Renal pelvis (tissue), 4 donors: ENCODE data around the gene SPPL2A. TPM values are rescaled to one million over a fixed set of nuclear protein-coding genes. Genes with fewer than 3 reads are reported as not detected.

ENCODE experiments used
- DNase-seq: peaks from one replicate; pipeline ENCODE4 v3.0.0-alpha.2; 2013
- polyA plus RNA-seq, 3 donors: library from polyadenylated mRNA; unstranded; fragments of 120-200 nt; gene quantifications; one replicate each; pipeline ENCODE4 v1.2.1, GENCODE V29; 2013; ENCODE audit not compliant: insufficient read length in 3 of 3

SPPL2A gene
- polyA plus RNA-seq, 3 donors = 78.7 to 107 (median 101) TPM

- DNase-seq = no peak
Measured at GRCh38 chr15:50783411-50783810, 17.9 kb upstream of the SPPL2A start.

DNA sequence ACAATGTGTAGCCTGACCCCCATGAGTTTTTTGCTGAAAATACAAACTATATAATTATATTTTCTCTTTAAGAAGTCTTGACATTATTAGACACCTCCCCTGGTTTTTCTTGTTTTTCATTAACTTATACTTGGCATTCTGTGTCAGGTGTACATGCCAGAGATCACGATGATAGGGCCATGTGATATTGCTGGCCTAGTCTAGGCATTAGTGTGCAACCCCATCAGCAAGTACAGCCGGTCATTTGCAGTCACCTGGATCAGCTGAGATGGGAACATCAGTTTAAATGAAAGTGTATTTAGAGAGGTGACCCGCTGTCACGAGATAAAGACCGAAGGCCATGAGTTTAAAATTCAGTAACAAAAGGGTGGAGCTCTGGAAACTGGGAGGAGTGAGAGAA lies 12.6 kb upstream of the SPPL2A start:
- DNase-seq = no peak

GRCh38 chr15:50777042-50777441 lies 11.5 kb upstream of the SPPL2A start:
- no peak for DNase-seq

GRCh38 chr15:50774450-50774849 lies 8.9 kb upstream of the SPPL2A start:
- no peak for DNase-seq

- no peak for DNase-seq
Measured at GRCh38 chr15:50773389-50773788, 7.9 kb upstream of the SPPL2A start.

- no peak for DNase-seq
Measured at GRCh38 chr15:50767332-50767861, 1.9 kb upstream of the SPPL2A start.

GRCh38 chr15:50764461-50765194 lies 878 bp downstream of the SPPL2A start:
- peak; percentile 39 for DNase-seq

DNA sequence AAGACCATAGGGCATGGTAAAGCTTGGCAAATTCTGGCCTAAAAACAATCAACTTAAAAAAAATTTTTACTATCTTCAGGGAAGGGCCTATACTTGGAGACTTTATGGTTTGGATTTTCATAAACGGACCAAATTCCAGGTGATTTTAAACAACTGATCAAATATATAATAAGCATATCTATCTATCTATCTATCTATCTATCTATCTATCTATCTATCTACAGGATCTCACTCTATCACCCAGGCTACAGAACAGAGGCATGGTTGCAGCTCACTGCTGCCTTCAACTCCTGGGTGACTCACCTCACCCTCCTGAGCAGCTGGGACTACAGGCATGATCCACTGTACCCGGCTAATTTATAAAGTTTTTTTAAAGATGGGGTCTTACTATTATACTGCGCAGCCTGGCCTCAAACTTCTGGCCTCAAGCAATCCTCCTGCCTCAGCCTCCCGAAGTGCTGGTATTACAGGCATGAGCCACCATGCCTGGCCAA lies 6.7 kb downstream of the SPPL2A start:
- no peak for DNase-seq

DNA sequence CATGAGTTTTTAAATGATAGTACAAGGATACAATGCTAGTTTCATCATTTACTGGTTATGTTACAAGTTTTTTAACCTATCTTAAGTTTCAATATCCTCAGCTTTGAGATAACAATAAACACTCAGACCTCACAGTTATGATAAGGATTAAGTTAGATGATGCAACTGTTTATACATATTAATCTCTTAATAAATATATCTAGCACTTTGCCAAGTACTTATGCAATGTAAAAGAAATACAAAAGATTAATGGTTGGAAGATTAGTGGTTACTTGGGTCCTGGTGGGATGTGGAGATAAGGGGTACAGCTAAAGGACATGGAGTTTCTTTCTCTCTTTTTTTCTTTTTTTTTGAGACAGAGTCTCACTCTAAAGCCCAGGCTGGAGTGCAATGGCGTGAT lies 12.0 kb downstream of the SPPL2A start:
- no peak for DNase-seq

DNA sequence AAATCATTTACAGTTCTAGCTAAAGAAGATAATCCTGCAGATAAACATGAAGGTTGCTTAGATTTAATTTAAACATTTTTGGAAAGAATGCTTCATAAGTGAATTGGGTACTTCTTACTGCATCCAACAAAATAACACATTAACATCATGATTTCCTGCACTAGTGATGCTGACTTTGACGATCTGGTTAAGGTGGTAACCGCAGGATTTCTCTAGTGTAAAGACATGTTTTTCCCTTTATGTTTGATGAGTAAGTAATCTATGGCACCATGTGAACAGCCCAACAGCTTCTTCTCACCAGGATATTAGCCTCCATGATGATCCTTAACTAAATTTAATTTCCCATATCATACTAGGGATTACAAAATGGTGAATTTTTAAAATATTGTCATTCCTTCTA lies 14.1 kb downstream of the SPPL2A start:
- no peak for DNase-seq

GRCh38 chr15:50750227-50750705 lies 15.2 kb downstream of the SPPL2A start:
- DNase-seq = no peak

- DNase-seq = no peak
Measured at GRCh38 chr15:50747523-50747922, 18.0 kb downstream of the SPPL2A start.

GRCh38 chr15:50744601-50745000 lies 20.9 kb downstream of the SPPL2A start:
- no peak for DNase-seq

DNA sequence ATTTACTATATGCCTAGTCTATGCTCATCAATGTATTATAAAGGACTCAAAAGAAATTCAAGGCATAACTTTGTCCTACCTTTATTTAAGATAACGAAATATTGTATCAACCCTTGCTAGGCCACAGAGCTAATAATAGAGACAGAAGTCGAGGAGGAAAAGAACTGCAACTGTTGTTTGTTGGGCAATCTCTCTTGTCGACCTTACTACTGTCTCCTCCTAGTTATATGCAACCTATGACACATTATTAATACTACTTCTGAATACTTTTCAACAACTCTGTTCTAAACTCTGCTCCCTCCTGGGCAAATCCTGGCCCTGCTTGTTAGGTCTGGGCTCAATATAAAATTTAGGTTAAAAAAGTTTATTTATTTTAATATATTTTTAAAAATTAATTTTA lies 24.6 kb downstream of the SPPL2A start:
- DNase-seq = no peak

DNA sequence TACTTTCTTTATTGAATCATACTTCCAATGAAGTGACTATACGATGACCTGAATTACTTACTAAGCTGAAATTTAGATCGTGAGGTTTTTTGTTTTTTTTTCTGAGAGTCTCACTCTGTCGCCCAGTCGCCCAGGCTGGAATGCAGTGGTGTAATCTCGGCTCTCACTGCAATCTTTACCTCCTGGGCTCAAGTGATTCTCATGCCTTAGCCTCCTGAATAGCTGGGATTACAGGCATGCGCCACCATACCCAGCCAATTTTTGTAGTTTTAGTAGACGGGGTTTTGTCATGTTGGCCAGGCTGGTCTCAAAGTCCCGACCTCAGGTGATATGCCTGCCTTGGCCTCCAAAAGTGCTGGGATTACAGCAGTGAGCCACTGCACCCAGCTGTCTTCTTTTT lies 28.7 kb downstream of the SPPL2A start:
- no peak for DNase-seq

- DNase-seq = no peak
Measured at GRCh38 chr15:50735156-50735555, 30.4 kb downstream of the SPPL2A start.

GRCh38 chr15:50726315-50726714 lies 39.2 kb downstream of the SPPL2A start:
- DNase-seq = no peak

DNA sequence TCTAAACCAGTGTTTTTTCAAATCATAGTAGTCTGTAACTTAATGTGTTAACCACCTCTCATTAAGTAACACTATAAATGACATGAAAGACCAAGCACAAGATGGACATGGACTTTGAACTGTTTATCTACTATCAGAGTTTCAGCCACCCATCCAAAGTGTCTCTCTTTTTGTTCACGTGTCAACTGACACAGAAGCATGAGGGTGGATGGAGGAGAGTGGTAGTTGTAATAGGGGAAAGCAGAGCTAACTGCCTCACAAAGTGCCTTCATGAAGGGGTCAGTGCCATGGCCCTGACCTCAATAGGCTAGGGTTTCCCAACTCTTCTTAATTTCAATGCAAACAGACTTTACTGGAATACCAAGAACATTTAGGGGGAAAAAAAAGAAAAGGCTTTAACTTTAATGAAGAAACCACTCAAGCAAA lies 46.8 kb downstream of the SPPL2A start:
- no peak for DNase-seq

- no peak for DNase-seq
Measured at GRCh38 chr15:50712018-50712417, 53.5 kb downstream of the SPPL2A start.

- DNase-seq = no peak
Measured at GRCh38 chr15:50710585-50710984, 54.9 kb downstream of the SPPL2A start.

GRCh38 chr15:50707878-50708427 lies 57.6 kb downstream of the SPPL2A start:
- DNase-seq = no peak

GRCh38 chr15:50702762-50703334 lies 62.7 kb downstream of the SPPL2A start:
- no peak for DNase-seq

DNA sequence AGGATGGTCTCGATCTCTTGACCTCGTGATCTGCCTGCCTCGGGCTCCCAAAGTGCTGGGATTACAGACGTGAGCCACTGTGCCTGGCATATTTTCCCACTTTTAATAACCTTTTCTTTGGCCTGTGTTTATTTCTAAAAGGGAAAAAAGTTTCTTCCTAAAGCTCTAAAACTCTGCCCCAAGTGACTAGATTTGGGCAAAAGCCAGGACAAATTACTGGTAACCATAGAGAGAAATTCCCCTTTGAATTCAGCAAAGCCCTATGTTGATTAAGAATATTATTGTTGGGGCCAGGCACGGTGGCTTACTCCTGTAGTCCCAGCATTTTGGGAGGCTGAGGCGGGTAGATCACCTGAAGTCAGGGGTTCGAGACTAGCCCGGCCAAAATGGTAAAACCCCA lies 67.4 kb downstream of the SPPL2A start:
- no peak for DNase-seq
